Stomach (tissue), 19 donors: ENCODE measurements around the gene ZFHX3. TPM values are rescaled to one million over a fixed set of nuclear protein-coding genes. Genes with fewer than 3 reads are reported as not detected.
A peak's percentile ranks its signal among the peaks of the same experiment; 100 is the strongest.

Source experiments
- DNase-seq, 2 donors: peaks; one replicate each; pipeline versions ENCODE4 v3.0.0 to v3.0.0-alpha.2; 2013 to 2019
- H3K27ac ChIP-seq, 5 donors: fragments of 200-600 bp in 4 of 5; sonication (generic) in 4 of 5; one replicate each; pipeline ENCODE4 v1.5.1; 2013 to 2019; ENCODE audit warnings: mild to moderate bottlenecking in 1 of 5, moderate library complexity in 1 of 5
- H3K27me3 ChIP-seq, 3 donors: fragments of 200-600 bp; sonication (generic); one replicate each; pipeline ENCODE4 v1.5.1; 2017 to 2019; ENCODE audit warnings: mixed run types in 1 of 3
- H3K36me3 ChIP-seq, 4 donors: fragments of 200-600 bp; sonication (generic); 1 replicate in 3 of 4; 2 replicates in 1 of 4; pipeline ENCODE4 v1.5.1; 2016 to 2019
- H3K4me1 ChIP-seq, 4 donors: fragments of 200-600 bp; sonication (generic); one replicate each; pipeline ENCODE4 v1.5.1; 2016 to 2019
- H3K4me3 ChIP-seq, 4 donors: fragments of 200-600 bp; sonication (generic) in 3 of 4; one replicate each; pipeline ENCODE4 v1.5.1; 2016 to 2019; ENCODE audit warnings: mild to moderate bottlenecking in 1 of 4
- H3K9me3 ChIP-seq, 4 donors: fragments of 200-600 bp; sonication (generic); one replicate each; pipeline ENCODE4 v1.5.1; 2016 to 2019
- EP300 ChIP-seq: sonication (generic); formaldehyde crosslinking; IDR thresholded peaks from one replicate; pipeline ENCODE4 v1.6.1; 2017; ENCODE audit warnings: antibody characterized with exemption
- POLR2A ChIP-seq, 4 donors: fragments of 450-650 bp; IDR thresholded peaks; one replicate each; pipeline ENCODE4 v1.6.1; 2016; ENCODE audit warnings: antibody characterized with exemption in 4 of 4, control low read depth in 2 of 4, mild to moderate bottlenecking in 1 of 4, moderate library complexity in 1 of 4
- POLR2AphosphoS5 ChIP-seq, 3 donors: sonication (generic); formaldehyde crosslinking; IDR thresholded peaks; one replicate each; pipeline ENCODE4 v1.6.1; 2016; ENCODE audit warnings: antibody characterized with exemption in 3 of 3
- WGBS, 5 donors: extraction: QIAGEN DNeasy Blood & Tissue Kit in 3 of 5; methylation state at CpG; one replicate each; pipeline versions ENCODE4 v1.1.5 to v1.1.7; 2013 to 2018; 5-methylcytosine and 5-hydroxymethylcytosine counted together
- intact Hi-C: fragments of 100-400 bp; cut with DNase I; formaldehyde crosslinking; loops from one replicate; pipeline ENCODE4 v1.15.1; 2023; ENCODE audit warnings: low total_unique reads
- long read RNA-seq, 10 donors: transcript quantifications; one replicate each; lab custom pipeline, GENCODE V29; 2026
- polyA plus RNA-seq, 3 donors: library from polyadenylated mRNA; stranded (reverse); fragments of 200-250 nt; gene quantifications; one replicate each; pipeline ENCODE4 v1.2.3, GENCODE V29; 2013
- total RNA-seq, 5 donors: library from RNA; depleted of rRNA; stranded (reverse); fragments of >200 nt; gene quantifications; one replicate each; pipeline versions ENCODE4 v1.1.0 to v1.2.3, GENCODE V29; 2014 to 2016
- TF ChIP-seq, protein P1 (sequence below), 7 experiments: fragments of 450-650 bp in 4 of 7; fragments of 200-600 bp in 3 of 7; sonication (generic) in 3 of 7; IDR thresholded peaks; one replicate each; pipeline ENCODE4 v1.5.1; 2016 to 2019; ENCODE audit warnings: antibody characterized with exemption in 7 of 7, control low read depth in 2 of 7, mild to moderate bottlenecking in 1 of 7
- donor health status: healthy with polysubstance abuse.
- donor health status: Bipolar disorder and iron deficiency.
- donor health status: healthy.

ZFHX3 gene, protein sequence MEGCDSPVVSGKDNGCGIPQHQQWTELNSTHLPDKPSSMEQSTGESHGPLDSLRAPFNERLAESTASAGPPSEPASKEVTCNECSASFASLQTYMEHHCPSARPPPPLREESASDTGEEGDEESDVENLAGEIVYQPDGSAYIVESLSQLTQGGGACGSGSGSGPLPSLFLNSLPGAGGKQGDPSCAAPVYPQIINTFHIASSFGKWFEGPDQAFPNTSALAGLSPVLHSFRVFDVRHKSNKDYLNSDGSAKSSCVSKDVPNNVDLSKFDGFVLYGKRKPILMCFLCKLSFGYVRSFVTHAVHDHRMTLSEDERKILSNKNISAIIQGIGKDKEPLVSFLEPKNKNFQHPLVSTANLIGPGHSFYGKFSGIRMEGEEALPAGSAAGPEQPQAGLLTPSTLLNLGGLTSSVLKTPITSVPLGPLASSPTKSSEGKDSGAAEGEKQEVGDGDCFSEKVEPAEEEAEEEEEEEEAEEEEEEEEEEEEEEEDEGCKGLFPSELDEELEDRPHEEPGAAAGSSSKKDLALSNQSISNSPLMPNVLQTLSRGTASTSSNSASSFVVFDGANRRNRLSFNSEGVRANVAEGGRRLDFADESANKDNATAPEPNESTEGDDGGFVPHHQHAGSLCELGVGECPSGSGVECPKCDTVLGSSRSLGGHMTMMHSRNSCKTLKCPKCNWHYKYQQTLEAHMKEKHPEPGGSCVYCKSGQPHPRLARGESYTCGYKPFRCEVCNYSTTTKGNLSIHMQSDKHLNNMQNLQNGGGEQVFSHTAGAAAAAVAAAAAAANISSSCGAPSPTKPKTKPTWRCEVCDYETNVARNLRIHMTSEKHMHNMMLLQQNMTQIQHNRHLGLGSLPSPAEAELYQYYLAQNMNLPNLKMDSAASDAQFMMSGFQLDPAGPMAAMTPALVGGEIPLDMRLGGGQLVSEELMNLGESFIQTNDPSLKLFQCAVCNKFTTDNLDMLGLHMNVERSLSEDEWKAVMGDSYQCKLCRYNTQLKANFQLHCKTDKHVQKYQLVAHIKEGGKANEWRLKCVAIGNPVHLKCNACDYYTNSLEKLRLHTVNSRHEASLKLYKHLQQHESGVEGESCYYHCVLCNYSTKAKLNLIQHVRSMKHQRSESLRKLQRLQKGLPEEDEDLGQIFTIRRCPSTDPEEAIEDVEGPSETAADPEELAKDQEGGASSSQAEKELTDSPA (N-terminal part only)
- total RNA-seq (10 to 100 TPM; 11.7 to 27.5 (median 13.6) TPM), polyA plus RNA-seq (1 to 10 TPM; 1.1 to 2.1 (median 1.5) TPM)
- long read RNA-seq, donor 1, result 0 reads
- long read RNA-seq, donor 2, result 0 reads
- long read RNA-seq, donor 3, result 0 reads
- long read RNA-seq, donor 4, result 0 reads
- long read RNA-seq, donor 5, partial matches to known transcripts, result 0 of 1 reads
- long read RNA-seq, donor 5, other reads (novel, unspliced or antisense), result 0 of 1 reads
- long read RNA-seq, donor 6, partial matches to known transcripts, result 16 of 17 reads
- long read RNA-seq, donor 6, other reads (novel, unspliced or antisense), result 0 of 17 reads
- long read RNA-seq, donor 7, partial matches to known transcripts, result 6 of 6 reads
- long read RNA-seq, donor 7, other reads (novel, unspliced or antisense), result 0 of 6 reads
- long read RNA-seq, donor 8, result 0 reads
- long read RNA-seq, donor 9, partial matches to known transcripts, result 0 of 1 reads
- long read RNA-seq, donor 9, other reads (novel, unspliced or antisense), result 0 of 1 reads
- long read RNA-seq, donor 10, result 0 reads

DNA sequence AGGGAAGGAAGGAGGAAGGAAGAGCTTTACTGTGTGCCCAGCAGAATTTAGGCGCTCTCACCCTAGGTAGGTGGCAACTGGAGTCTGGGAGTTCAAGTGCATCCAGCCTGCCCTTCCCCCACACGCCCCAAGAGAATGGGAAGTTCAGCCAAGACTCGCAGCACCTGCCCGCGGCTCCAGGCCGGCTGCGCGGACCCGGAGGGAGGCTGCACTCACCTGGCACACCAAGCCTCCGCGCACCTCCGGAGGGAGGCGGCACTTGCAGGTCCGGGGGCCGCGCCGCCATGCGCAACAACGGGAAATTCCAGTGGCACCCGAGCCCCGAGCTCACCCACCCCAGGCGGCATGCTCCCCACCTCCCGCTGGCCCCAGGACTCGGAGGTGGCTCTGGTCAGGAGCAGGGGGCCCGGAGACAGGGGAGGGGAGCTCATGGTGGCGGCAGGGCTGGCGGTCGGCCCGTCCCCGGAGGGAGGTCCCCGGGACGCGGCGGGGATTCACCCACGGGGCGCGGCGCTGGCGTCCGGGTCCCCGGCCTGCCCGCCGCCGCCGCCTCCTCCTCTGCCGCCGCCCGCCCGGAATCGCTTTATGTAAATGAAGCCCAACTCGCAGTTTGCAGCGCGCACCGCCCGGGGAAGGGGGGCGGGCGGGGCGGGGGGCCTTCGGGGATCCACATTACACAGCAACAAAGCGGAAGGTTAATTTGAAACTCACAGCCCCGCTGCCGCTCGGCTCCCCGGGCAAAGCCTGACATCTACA lies at the start of gene ZFHX3:
TSS of gene ZFHX3 (minus strand) at position 593 of the 756 bp plus-strand sequence. CDS start 87,983 bp downstream, outside the sequence.
- Histone ChIP-seq H3K27ac (peak within 1 kb of the TSS; percentile 91 to 98 (median 96)), H3K27me3 (peaks cover 0 to 18% (median 0%) of the 10 kb centered on the region in 3 donors), H3K4me1 (peaks cover 22 to 92% (median 64%) of the 10 kb centered on the region in 4 donors), H3K9me3 (no peaks in the 10 kb centered on the region), H3K4me3 (peak within 1 kb of the TSS; percentile 74 to 80 (median 77)), H3K36me3 (no peaks in the 10 kb centered on the region)
- DNase-seq, result peak; percentile 79 to 91
- TF ChIP-seq, protein P1, sequence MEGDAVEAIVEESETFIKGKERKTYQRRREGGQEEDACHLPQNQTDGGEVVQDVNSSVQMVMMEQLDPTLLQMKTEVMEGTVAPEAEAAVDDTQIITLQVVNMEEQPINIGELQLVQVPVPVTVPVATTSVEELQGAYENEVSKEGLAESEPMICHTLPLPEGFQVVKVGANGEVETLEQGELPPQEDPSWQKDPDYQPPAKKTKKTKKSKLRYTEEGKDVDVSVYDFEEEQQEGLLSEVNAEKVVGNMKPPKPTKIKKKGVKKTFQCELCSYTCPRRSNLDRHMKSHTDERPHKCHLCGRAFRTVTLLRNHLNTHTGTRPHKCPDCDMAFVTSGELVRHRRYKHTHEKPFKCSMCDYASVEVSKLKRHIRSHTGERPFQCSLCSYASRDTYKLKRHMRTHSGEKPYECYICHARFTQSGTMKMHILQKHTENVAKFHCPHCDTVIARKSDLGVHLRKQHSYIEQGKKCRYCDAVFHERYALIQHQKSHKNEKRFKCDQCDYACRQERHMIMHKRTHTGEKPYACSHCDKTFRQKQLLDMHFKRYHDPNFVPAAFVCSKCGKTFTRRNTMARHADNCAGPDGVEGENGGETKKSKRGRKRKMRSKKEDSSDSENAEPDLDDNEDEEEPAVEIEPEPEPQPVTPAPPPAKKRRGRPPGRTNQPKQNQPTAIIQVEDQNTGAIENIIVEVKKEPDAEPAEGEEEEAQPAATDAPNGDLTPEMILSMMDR (IDR thresholded peaks at IDR 0.05), result peak in 1 of 7 experiments; percentile 24
- no peak for TF ChIP-seq POLR2A (IDR thresholded peaks at IDR 0.05)
- no peak for TF ChIP-seq EP300
- peak in 1 of 3 donors; percentile 39 for TF ChIP-seq POLR2AphosphoS5 (IDR thresholded peaks at IDR 0.05)
- intact Hi-C loops, result loop anchor here (10.0 kb wide), 1 partner anchor 203 kb away; no protein-coding TSS in a partner anchor
- 1 to 5% (median 1%) methylated on average over 2 to 64 of the region's 64 CpGs for WGBS, 5 donors

DNA sequence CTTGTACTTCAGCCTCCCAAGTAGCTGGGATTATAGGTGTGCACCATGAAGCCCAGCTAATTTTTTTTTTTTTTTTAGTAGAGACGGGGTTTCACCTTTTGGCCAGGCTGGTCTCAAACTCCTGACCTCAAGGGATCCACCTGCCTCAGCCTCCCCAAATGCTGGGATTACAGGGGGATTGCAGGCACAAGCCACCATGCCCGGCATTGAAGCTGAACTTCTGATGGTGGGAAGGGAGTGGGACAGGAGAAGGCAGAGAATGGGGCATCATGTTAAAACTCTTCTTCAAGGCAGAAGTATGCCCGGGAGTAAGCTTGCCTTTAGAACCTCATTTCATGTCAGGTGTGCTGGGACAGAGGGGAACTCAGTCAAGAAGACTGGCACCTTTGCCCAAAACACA lies 48.6 kb upstream of the ZFHX3 start:
- Histone ChIP-seq H3K4me3 (no peak overlapping the region), H3K27ac (no peak overlapping the region), H3K4me1 (peaks cover 0 to 21% (median 0%) of the 10 kb centered on the region in 4 donors), H3K36me3 (no peaks in the 10 kb centered on the region), H3K9me3 (no peaks in the 10 kb centered on the region), H3K27me3 (no peaks in the 10 kb centered on the region)
- WGBS, 5 donors, result 82 to 94% (median 87%) methylated on average over 3 of the region's 3 CpGs
- intact Hi-C loops, result no loop called here
- TF ChIP-seq POLR2A (IDR thresholded peaks at IDR 0.05) (no peak), EP300 (no peak), POLR2AphosphoS5 (IDR thresholded peaks at IDR 0.05) (no peak)
- TF ChIP-seq, protein P1 (IDR thresholded peaks at IDR 0.05), result no peak
- DNase-seq, result no peak

DNA sequence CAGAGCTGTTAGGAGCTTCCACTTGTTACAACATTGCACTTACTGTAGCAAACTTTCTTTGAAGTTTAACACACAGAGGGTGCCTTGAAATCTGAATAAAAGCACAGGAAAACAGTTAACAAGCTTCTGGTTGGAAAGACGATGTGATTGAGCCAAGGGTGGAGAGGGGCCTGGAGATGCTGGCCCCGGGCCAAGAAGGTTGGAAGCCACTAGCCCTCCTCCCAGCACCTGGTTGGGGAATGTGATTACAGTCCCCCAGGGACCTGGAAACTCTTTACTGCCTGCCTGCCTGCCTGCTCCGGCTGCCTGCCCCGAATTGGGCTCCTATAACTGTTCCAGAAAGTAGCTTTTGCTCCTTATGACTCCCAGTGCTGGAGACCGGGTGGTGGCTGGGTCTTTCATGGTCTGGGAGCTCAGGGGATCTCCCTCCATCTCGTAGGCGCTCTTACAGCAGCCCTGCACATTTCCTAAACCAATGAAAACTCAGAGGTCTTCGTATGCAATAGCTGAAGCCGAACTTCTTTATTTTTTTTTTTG lies 48.0 kb upstream of the ZFHX3 start:
- no peak overlapping the region for H3K27ac ChIP-seq
- peaks cover 0 to 21% (median 0%) of the 10 kb centered on the region in 4 donors for H3K4me1 ChIP-seq
- DNase-seq, result peak in 1 of 2 donors; percentile 58
- TF ChIP-seq POLR2AphosphoS5 (IDR thresholded peaks at IDR 0.05) (no peak), EP300 (no peak), POLR2A (IDR thresholded peaks at IDR 0.05) (no peak)
- TF ChIP-seq, protein P1 (IDR thresholded peaks at IDR 0.05), result no peak
- H3K36me3 ChIP-seq, result no peaks in the 10 kb centered on the region
- no peaks in the 10 kb centered on the region for H3K27me3 ChIP-seq
- 24 to 39% (median 33%) methylated on average over 9 of the region's 9 CpGs for WGBS, 5 donors
- no peak overlapping the region for H3K4me3 ChIP-seq
- intact Hi-C loops, result no loop called here
- no peaks in the 10 kb centered on the region for H3K9me3 ChIP-seq
